ENCODE data around the gene RASL10A. TPM values are rescaled to one million over a fixed set of nuclear protein-coding genes. Genes with fewer than 3 reads are reported as not detected.
"Not testable (repeated sequence)": the region's sequence is repeated elsewhere in the genome, so short reads cannot be mapped to it uniquely, and the experiment has no call there.

RASL10A gene
- total RNA-seq (1 to 10 TPM; 3.0 to 3.5 TPM), polyA plus RNA-seq (under 1 TPM in 1 of 2 donors, not detected in 1; 0.49 TPM)
- long read RNA-seq, donor 1, result 0 reads
- long read RNA-seq, donor 2, partial matches to known transcripts, result 1 of 1 reads
- long read RNA-seq, donor 2, other reads (novel, unspliced or antisense), result 0 of 1 reads

GRCh38 chr22:29315286-29316140 is at the start of gene RASL10A:
TSS of gene RASL10A (minus strand) at chr22:29315697. CDS start at chr22:29315246, 451 bp downstream.
- Histone ChIP-seq H3K9me3 (ENCODE audit: control insufficient read depth, low read length) (no peaks in the 10 kb centered on the region), H3K4me3 (ENCODE audit: low read length in 2 of 2) (peak within 1 kb of the TSS; percentile 4 to 13), H3K27me3 (ENCODE audit: control insufficient read depth in 1 of 2, insufficient read depth in 2 of 2, low read length in 1 of 2) (no peaks in the 10 kb centered on the region), H3K36me3 (ENCODE audit: control insufficient read depth in 1 of 2, insufficient read depth in 2 of 2, low read length in 1 of 2) (no peaks in the 10 kb centered on the region), H3K27ac (ENCODE audit: low read depth in 1 of 2, low read length in 2 of 2) (no peak within 1 kb of the TSS), H3K4me1 (ENCODE audit: control insufficient read depth in 1 of 2, insufficient read depth in 2 of 2, low read length in 2 of 2) (no peaks in the 10 kb centered on the region)
- DNase-seq (peak; percentile 42 to 71), ATAC-seq (ENCODE audit: low FRiP score) (no peak)
- intact Hi-C loops (cut with DNase I), result no loop called here
- WGBS, 2 donors, result 4 to 6% methylated on average over 99 to 103 of the region's 103 CpGs

GRCh38 chr22:29359469-29359868 is 44.0 kb upstream of the RASL10A start:
- DNase-seq (peak in 1 of 2 donors; percentile 57), ATAC-seq (ENCODE audit: low FRiP score) (peak; percentile 72)
- 19 to 24% methylated on average over 9 of the region's 9 CpGs for WGBS, 2 donors
- H3K4me1 ChIP-seq (ENCODE audit: control insufficient read depth in 1 of 2, insufficient read depth in 2 of 2, low read length in 2 of 2), result no peaks in the 10 kb centered on the region
- no peak overlapping the region for H3K4me3 ChIP-seq (ENCODE audit: low read length in 2 of 2)
- peaks cover 0 to 4% of the 10 kb centered on the region in 2 donors for H3K36me3 ChIP-seq (ENCODE audit: control insufficient read depth in 1 of 2, insufficient read depth in 2 of 2, low read length in 1 of 2)
- H3K27ac ChIP-seq (ENCODE audit: low read depth in 1 of 2, low read length in 2 of 2), result no peak overlapping the region
- intact Hi-C loops (cut with DNase I), result loop anchor here in 1 of 2 donors (5.0 kb wide), 1 partner anchor 52 kb away; the partner anchor contains the start of gene GAS2L1
- no peaks in the 10 kb centered on the region for H3K27me3 ChIP-seq (ENCODE audit: control insufficient read depth in 1 of 2, insufficient read depth in 2 of 2, low read length in 1 of 2)
- H3K9me3 ChIP-seq (ENCODE audit: control insufficient read depth, low read length), result no peaks in the 10 kb centered on the region

- WGBS, 2 donors, result 96% methylated on average over 12 of the region's 12 CpGs
- H3K4me3 ChIP-seq (ENCODE audit: low read length in 2 of 2); H3K27me3 ChIP-seq (ENCODE audit: control insufficient read depth in 1 of 2, insufficient read depth in 2 of 2, low read length in 1 of 2); H3K27ac ChIP-seq (ENCODE audit: low read depth in 1 of 2, low read length in 2 of 2); ATAC-seq (ENCODE audit: low FRiP score); H3K4me1 ChIP-seq (ENCODE audit: control insufficient read depth in 1 of 2, insufficient read depth in 2 of 2, low read length in 2 of 2); H3K9me3 ChIP-seq (ENCODE audit: control insufficient read depth, low read length): not testable (repeated sequence)
- peak in 1 of 2 donors; percentile 12 for DNase-seq
- intact Hi-C loops (cut with DNase I), result loop anchor here in 1 of 2 donors (5.0 kb wide), 1 partner anchor 50 kb away; the partner anchor contains the start of gene GAS2L1
- peaks cover 0 to 15% of the 10 kb centered on the region in 2 donors for H3K36me3 ChIP-seq (ENCODE audit: control insufficient read depth in 1 of 2, insufficient read depth in 2 of 2, low read length in 1 of 2)
These were observed 41.8 kb upstream of the RASL10A start for GRCh38 chr22:29357193-29357890.

GRCh38 chr22:29353860-29354259 is 38.4 kb upstream of the RASL10A start:
- ATAC-seq (ENCODE audit: low FRiP score), result no peak
- H3K27me3 ChIP-seq (ENCODE audit: control insufficient read depth in 1 of 2, insufficient read depth in 2 of 2, low read length in 1 of 2), result no peaks in the 10 kb centered on the region
- no peak overlapping the region for H3K27ac ChIP-seq (ENCODE audit: low read depth in 1 of 2, low read length in 2 of 2)
- DNase-seq, result peak in 1 of 2 donors; percentile 11
- WGBS, 2 donors, result 93 to 94% methylated on average over 8 of the region's 8 CpGs
- H3K4me1 ChIP-seq (ENCODE audit: control insufficient read depth in 1 of 2, insufficient read depth in 2 of 2, low read length in 2 of 2), result no peaks in the 10 kb centered on the region
- peaks cover 0 to 23% of the 10 kb centered on the region in 2 donors for H3K36me3 ChIP-seq (ENCODE audit: control insufficient read depth in 1 of 2, insufficient read depth in 2 of 2, low read length in 1 of 2)
- intact Hi-C loops (cut with DNase I), result no loop called here
- H3K9me3 ChIP-seq (ENCODE audit: control insufficient read depth, low read length), result no peaks in the 10 kb centered on the region
- H3K4me3 ChIP-seq (ENCODE audit: low read length in 2 of 2), result no peak overlapping the region

GRCh38 chr22:29353286-29353685 is 37.8 kb upstream of the RASL10A start:
- intact Hi-C loops (cut with DNase I), result no loop called here
- WGBS, 2 donors, result 83 to 88% methylated on average over 11 of the region's 11 CpGs
- peaks cover 0 to 21% of the 10 kb centered on the region in 2 donors for H3K36me3 ChIP-seq (ENCODE audit: control insufficient read depth in 1 of 2, insufficient read depth in 2 of 2, low read length in 1 of 2)

GRCh38 chr22:29352778-29353177 is 37.3 kb upstream of the RASL10A start:
- Histone ChIP-seq H3K4me3 (ENCODE audit: low read length in 2 of 2) (no peak overlapping the region), H3K36me3 (ENCODE audit: control insufficient read depth in 1 of 2, insufficient read depth in 2 of 2, low read length in 1 of 2) (peaks cover 0 to 21% of the 10 kb centered on the region in 2 donors), H3K9me3 (ENCODE audit: control insufficient read depth, low read length) (no peaks in the 10 kb centered on the region), H3K27ac (ENCODE audit: low read depth in 1 of 2, low read length in 2 of 2) (no peak overlapping the region), H3K4me1 (ENCODE audit: control insufficient read depth in 1 of 2, insufficient read depth in 2 of 2, low read length in 2 of 2) (no peaks in the 10 kb centered on the region), H3K27me3 (ENCODE audit: control insufficient read depth in 1 of 2, insufficient read depth in 2 of 2, low read length in 1 of 2) (no peaks in the 10 kb centered on the region)
- DNase-seq (peak in 1 of 2 donors; percentile 32), ATAC-seq (ENCODE audit: low FRiP score) (no peak)
- intact Hi-C loops (cut with DNase I), result no loop called here
- WGBS, 2 donors, result 82 to 85% methylated on average over 9 of the region's 9 CpGs

More at GRCh38 chr22:29353286-29353685, 37.8 kb upstream of the RASL10A start:
- DNase-seq (peak in 1 of 2 donors; percentile 19), ATAC-seq (ENCODE audit: low FRiP score) (no peak)
- Histone ChIP-seq H3K4me1 (ENCODE audit: control insufficient read depth in 1 of 2, insufficient read depth in 2 of 2, low read length in 2 of 2) (no peaks in the 10 kb centered on the region), H3K27ac (ENCODE audit: low read depth in 1 of 2, low read length in 2 of 2) (no peak overlapping the region), H3K9me3 (ENCODE audit: control insufficient read depth, low read length) (no peaks in the 10 kb centered on the region), H3K4me3 (ENCODE audit: low read length in 2 of 2) (no peak overlapping the region), H3K27me3 (ENCODE audit: control insufficient read depth in 1 of 2, insufficient read depth in 2 of 2, low read length in 1 of 2) (no peaks in the 10 kb centered on the region)

GRCh38 chr22:29351891-29352290 is 36.4 kb upstream of the RASL10A start:
- ATAC-seq (ENCODE audit: low FRiP score) (no peak), DNase-seq (peak in 1 of 2 donors; percentile 30)
- peaks cover 0 to 21% of the 10 kb centered on the region in 2 donors for H3K36me3 ChIP-seq (ENCODE audit: control insufficient read depth in 1 of 2, insufficient read depth in 2 of 2, low read length in 1 of 2)
- H3K4me3 ChIP-seq (ENCODE audit: low read length in 2 of 2), result no peak overlapping the region
- no peak overlapping the region for H3K27ac ChIP-seq (ENCODE audit: low read depth in 1 of 2, low read length in 2 of 2)
- 73 to 79% methylated on average over 9 of the region's 9 CpGs for WGBS, 2 donors
- intact Hi-C loops (cut with DNase I), result no loop called here
- no peaks in the 10 kb centered on the region for H3K4me1 ChIP-seq (ENCODE audit: control insufficient read depth in 1 of 2, insufficient read depth in 2 of 2, low read length in 2 of 2)
- no peaks in the 10 kb centered on the region for H3K27me3 ChIP-seq (ENCODE audit: control insufficient read depth in 1 of 2, insufficient read depth in 2 of 2, low read length in 1 of 2)
- no peaks in the 10 kb centered on the region for H3K9me3 ChIP-seq (ENCODE audit: control insufficient read depth, low read length)

GRCh38 chr22:29351042-29351441 is 35.5 kb upstream of the RASL10A start:
- no peaks in the 10 kb centered on the region for H3K4me1 ChIP-seq (ENCODE audit: control insufficient read depth in 1 of 2, insufficient read depth in 2 of 2, low read length in 2 of 2)
- ATAC-seq (ENCODE audit: low FRiP score), result no peak
- peak in 1 of 2 donors; percentile 3 for DNase-seq
- H3K4me3 ChIP-seq (ENCODE audit: low read length in 2 of 2), result no peak overlapping the region
- intact Hi-C loops (cut with DNase I), result no loop called here
- H3K27ac ChIP-seq (ENCODE audit: low read depth in 1 of 2, low read length in 2 of 2), result no peak overlapping the region
- H3K36me3 ChIP-seq (ENCODE audit: control insufficient read depth in 1 of 2, insufficient read depth in 2 of 2, low read length in 1 of 2), result peaks cover 0 to 21% of the 10 kb centered on the region in 2 donors
- no peaks in the 10 kb centered on the region for H3K27me3 ChIP-seq (ENCODE audit: control insufficient read depth in 1 of 2, insufficient read depth in 2 of 2, low read length in 1 of 2)
- 95 to 96% methylated on average over 6 of the region's 6 CpGs for WGBS, 2 donors
- no peaks in the 10 kb centered on the region for H3K9me3 ChIP-seq (ENCODE audit: control insufficient read depth, low read length)
